ENCODE measurements around the gene EXOSC6. TPM values are rescaled to one million over a fixed set of nuclear protein-coding genes. Genes with fewer than 3 reads are reported as not detected.
"Not testable (repeated sequence)": the region's sequence is repeated elsewhere in the genome, so short reads cannot be mapped to it uniquely, and the experiment has no call there.

The EXOSC6 gene
- total RNA-seq, 1 donor from 2014 or later: 32.0 TPM

GRCh38 chr16:70294385-70295025 lies 42.8 kb upstream of the EXOSC6 start:
- no peak overlapping the region for H3K4me3 Mint-ChIP-seq

DNA sequence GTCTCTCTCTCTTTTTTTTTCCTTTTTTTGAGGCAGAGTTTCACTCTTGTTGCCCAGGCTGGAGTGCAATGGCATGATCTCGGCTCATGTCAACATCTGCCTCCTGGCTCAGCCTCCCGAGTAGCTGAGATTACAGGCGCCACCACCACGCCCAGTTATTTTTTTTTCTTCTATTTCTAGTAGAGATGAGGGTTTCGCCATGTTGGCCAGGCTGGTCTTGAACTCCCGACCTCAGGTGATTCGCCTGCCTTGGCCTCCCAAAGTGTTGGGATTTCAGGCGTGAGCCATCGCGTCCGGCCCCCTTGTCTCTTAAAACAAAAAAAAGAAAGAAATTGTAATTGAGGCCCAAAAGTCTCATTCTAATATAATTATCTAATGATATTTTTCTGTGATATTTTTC lies 40.4 kb upstream of the EXOSC6 start:
- CTCF ChIA-PET: not testable (repeated sequence)

More at GRCh38 chr16:70294385-70295025, 42.8 kb upstream of the EXOSC6 start:
- H3K9me3 Mint-ChIP-seq: no peaks in the 10 kb centered on the region
- intact Hi-C loops (cut with micrococcal nuclease): no loop called here
- no peak for DNase-seq
- peaks cover 8% of the 10 kb centered on the region for H3K36me3 Mint-ChIP-seq (ENCODE audit: low read depth)
- no peak for ATAC-seq (ENCODE audit: low read depth)
- TF ChIP-seq, protein P1, sequence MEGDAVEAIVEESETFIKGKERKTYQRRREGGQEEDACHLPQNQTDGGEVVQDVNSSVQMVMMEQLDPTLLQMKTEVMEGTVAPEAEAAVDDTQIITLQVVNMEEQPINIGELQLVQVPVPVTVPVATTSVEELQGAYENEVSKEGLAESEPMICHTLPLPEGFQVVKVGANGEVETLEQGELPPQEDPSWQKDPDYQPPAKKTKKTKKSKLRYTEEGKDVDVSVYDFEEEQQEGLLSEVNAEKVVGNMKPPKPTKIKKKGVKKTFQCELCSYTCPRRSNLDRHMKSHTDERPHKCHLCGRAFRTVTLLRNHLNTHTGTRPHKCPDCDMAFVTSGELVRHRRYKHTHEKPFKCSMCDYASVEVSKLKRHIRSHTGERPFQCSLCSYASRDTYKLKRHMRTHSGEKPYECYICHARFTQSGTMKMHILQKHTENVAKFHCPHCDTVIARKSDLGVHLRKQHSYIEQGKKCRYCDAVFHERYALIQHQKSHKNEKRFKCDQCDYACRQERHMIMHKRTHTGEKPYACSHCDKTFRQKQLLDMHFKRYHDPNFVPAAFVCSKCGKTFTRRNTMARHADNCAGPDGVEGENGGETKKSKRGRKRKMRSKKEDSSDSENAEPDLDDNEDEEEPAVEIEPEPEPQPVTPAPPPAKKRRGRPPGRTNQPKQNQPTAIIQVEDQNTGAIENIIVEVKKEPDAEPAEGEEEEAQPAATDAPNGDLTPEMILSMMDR (IDR thresholded peaks at IDR 0.05): no peak
- H3K27ac Mint-ChIP-seq: no peak overlapping the region
- H3K4me1 Mint-ChIP-seq: peaks cover 12% of the 10 kb centered on the region
- no peaks in the 10 kb centered on the region for H3K27me3 Mint-ChIP-seq
- POLR2A ChIA-PET: no interaction called here
- CTCF ChIA-PET: no interaction called here

DNA sequence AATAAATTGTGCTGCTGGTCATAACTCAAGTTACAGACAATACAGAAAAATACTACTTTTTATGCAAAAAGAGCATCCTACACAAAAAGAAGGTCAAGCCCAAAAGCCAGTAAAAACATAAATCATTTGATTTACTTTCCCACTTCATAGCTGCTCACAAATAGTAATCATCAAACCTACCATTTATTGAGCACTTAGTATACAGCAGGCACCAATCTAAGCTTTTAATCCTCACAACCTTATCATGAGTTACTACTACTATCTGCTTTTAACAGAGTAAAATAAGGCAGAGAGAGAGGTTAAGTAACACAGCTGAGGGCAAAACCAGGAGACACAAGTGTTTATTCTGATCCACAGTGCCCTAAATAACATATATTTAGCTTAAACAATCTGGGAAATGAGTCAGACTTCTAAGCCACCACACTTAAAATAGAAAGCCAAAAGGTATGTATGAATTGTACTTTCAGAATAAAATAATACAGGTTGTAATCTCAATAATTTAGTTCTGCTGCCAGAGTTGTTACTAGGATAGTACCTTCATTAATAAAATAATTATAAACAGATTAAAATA lies 39.3 kb upstream of the EXOSC6 start:
- TF ChIP-seq, protein P1 (IDR thresholded peaks at IDR 0.05): no peak
- DNase-seq (no peak), ATAC-seq (ENCODE audit: low read depth) (no peak)
- peaks cover 14% of the 10 kb centered on the region for H3K4me1 Mint-ChIP-seq
- peaks cover 7% of the 10 kb centered on the region for H3K36me3 Mint-ChIP-seq (ENCODE audit: low read depth)
- no peak overlapping the region for H3K4me3 Mint-ChIP-seq
- no peak overlapping the region for H3K27ac Mint-ChIP-seq
- intact Hi-C loops (cut with micrococcal nuclease): no loop called here
- no peaks in the 10 kb centered on the region for H3K27me3 Mint-ChIP-seq
- H3K9me3 Mint-ChIP-seq: no peaks in the 10 kb centered on the region
- ChIA-PET POLR2A (interaction anchor here (0.9 to 2.0 kb wide), 2 partner anchors 8 to 56 kb away, joined by 3 to 6 read pairs; partner anchors contain the start of genes DDX19A and DDX19B), CTCF (no interaction called here)

More for the DNA sequence above, 40.4 kb upstream of the EXOSC6 start:
- H3K4me3 Mint-ChIP-seq; intact Hi-C loops (cut with micrococcal nuclease); H3K27ac Mint-ChIP-seq; H3K36me3 Mint-ChIP-seq (ENCODE audit: low read depth); H3K27me3 Mint-ChIP-seq; ATAC-seq (ENCODE audit: low read depth); DNase-seq; H3K9me3 Mint-ChIP-seq: not testable (repeated sequence)
- peaks cover 14% of the 10 kb centered on the region for H3K4me1 Mint-ChIP-seq
- POLR2A ChIA-PET: interaction anchor here (2.0 kb wide), 1 partner anchor 55 kb away, joined by 6 read pairs; the partner anchor contains the start of gene DDX19A

DNA sequence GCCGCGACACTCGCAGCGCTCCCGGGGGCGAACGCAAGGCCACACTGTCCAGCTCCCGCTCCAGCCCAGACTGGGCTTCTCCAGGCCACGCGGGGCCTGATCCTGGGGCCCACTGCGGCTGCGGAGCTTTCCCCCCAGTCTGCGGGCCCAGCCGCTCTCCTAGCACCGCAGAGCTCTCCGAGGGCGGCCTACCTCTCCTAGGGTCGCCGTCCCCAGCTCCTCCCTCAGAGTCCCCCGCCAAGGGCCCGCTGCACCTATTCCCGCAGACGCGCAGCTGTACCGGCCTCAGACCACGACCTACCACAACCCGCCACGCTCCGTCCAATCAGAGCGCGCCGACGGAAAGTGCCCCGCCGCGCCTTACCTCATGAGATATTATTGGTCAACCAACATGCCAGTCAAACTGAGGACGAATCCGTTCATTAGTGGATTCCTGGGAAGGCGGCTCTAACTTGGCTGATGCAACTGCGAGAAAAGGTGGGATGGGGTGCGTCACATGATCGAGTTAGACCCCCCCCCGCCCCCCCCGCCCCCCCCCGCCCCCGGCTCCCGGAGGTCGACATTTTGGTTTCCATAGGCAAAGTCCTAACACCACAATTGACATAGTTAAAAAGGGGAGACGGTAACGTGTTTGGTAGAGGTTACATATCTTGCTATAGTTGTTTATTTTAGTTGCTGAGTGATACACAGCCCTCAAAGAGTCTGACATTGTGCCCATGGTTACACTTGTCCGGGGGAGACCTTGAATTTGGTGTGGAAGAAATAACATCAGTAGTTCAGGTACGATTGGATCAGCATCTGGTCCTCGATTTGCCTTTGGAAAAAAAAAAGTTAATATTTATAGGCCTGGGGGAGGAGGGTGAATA lies 37.7 kb upstream of the EXOSC6 start, which contains the start of gene AARS1:
AARS1 (minus strand) TSS at position 278 of the 866 bp plus-strand sequence. CDS start 6,743 bp downstream, outside the sequence.
- Mint-ChIP-seq H3K4me3 (peak within 1 kb of the TSS; percentile 98), H3K4me1 (peaks cover 16% of the 10 kb centered on the region), H3K9me3 (no peaks in the 10 kb centered on the region), H3K36me3 (ENCODE audit: low read depth) (peaks cover 17% of the 10 kb centered on the region), H3K27me3 (no peaks in the 10 kb centered on the region), H3K27ac (peak within 1 kb of the TSS; percentile 96)
- CTCF ChIA-PET: interaction anchor here (1.2 kb wide), 1 partner anchor 9 kb away, joined by 5 read pairs; the partner anchor contains the start of gene DDX19B
- peak; percentile 84 for DNase-seq
- intact Hi-C loops (cut with micrococcal nuclease): loop anchor here (1.0 to 5.0 kb wide), 5 partner anchors 10 to 722 kb away; partner anchors contain the start of genes COG4, DDX19A, DDX19B and EXOSC6
- peak; percentile 96 for ATAC-seq (ENCODE audit: low read depth)
- POLR2A ChIA-PET: interaction anchor here (0.5 to 3.6 kb wide), 20 partner anchors 9 to 1595 kb away, joined by 3 to 74 read pairs (median 4); partner anchors contain the start of genes COG4, DDX19A, DDX19B and EXOSC6
- TF ChIP-seq, protein P1 (IDR thresholded peaks at IDR 0.05): no peak

DNA sequence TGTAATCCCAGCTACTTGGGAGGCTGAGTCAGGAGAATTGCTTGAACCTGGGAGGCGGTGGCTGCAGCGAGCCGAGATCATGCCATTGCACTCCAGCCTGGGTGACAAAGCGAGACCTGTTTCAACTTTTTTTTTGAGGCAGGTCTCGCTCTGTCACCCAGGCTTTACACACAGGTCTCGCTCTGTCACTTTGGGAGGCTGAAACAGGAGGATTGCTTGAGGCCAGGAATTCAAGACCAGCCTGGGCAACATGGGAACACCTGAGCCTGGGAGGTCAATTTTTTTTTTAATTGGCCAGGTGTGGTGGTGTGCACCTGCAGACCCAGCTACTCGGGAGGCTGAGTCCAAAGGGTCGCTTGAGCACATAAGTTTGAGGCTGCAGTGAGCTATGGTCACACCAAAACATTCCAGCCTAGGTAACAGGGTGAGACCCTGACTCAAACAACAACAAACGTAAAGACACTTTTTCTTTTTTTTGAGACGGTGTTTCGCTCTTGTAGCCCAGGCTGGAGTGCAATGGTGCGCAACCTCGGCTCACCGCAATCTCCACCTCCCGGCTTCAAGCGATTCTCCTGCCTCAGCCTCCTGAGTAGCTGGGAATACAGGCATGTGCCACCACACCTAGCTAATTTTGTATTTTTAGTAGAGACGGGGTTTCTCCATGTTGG lies 35.7 kb upstream of the EXOSC6 start:
- POLR2A ChIA-PET: interaction anchor here (0.7 to 3.6 kb wide), 8 partner anchors 9 to 1440 kb away, joined by 3 to 74 read pairs (median 14); partner anchors contain the start of genes COG4, DDX19A, DDX19B and EXOSC6
- H3K9me3 Mint-ChIP-seq; H3K27me3 Mint-ChIP-seq; ATAC-seq (ENCODE audit: low read depth); CTCF ChIA-PET; DNase-seq: not testable (repeated sequence)
- Mint-ChIP-seq H3K27ac (peak overlapping the region; percentile 96), H3K4me1 (peaks cover 16% of the 10 kb centered on the region), H3K36me3 (ENCODE audit: low read depth) (peaks cover 35% of the 10 kb centered on the region), H3K4me3 (peak overlapping the region; percentile 98)
- intact Hi-C loops (cut with micrococcal nuclease): loop anchor here (5.0 kb wide), 1 partner anchor 720 kb away; the partner anchor contains the start of gene NFAT5

All from activated B cell treated with CpG ODN at 0.5 μM for 24 hours (primary cell).